NCI-H1092 (cell line): Measurements from ENCODE around the gene TMEM208.

ENCODE experiments used
- DNase-seq: peaks from one replicate; lab custom pipeline; 2025; lab: John Stamatoyannopoulos, UW

Gene TMEM208

DNA sequence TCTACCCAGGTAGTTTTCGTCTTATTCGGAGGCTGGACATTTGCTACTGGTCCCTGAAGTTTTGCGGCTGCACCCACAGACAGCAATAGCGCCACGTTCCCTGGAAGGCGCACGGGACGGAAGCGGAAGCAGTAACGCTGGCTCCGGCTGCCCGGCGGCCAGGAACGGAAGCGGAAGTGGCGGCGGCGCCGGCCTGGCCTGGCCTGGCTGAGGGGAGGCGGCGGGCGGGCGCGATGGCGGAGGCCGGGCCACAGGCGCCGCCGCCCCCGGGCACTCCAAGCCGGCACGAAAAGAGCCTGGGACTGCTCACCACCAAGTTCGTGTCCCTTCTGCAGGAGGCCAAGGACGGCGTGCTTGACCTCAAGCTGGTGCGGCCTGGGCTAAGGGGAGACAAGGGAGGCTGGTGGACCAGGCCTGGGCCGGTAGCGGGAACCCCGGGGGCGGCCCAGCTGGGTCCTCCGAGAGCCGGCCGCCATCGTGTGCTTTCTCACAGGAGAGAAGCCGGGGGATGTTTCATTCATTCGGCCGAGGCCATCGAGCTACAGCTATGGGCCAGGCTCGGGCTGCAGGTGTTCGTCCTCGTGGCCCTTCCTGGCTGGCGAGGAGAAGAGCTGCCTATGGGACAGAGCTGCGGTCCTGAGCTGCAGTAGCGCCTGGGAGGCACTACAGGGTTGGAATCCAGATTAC is 34.8 kb upstream of the TMEM208 start, which contains the start of gene E2F4:
Gene E2F4, plus strand, starts transcription at position 161 of the 687 bp plus-strand sequence. Its CDS starts 73 bp downstream, at position 234.
- DNase-seq: peak; percentile 84

- no peak for DNase-seq
Observed at GRCh38 chr16:67192781-67193361, 34.1 kb upstream of the TMEM208 start.

DNA sequence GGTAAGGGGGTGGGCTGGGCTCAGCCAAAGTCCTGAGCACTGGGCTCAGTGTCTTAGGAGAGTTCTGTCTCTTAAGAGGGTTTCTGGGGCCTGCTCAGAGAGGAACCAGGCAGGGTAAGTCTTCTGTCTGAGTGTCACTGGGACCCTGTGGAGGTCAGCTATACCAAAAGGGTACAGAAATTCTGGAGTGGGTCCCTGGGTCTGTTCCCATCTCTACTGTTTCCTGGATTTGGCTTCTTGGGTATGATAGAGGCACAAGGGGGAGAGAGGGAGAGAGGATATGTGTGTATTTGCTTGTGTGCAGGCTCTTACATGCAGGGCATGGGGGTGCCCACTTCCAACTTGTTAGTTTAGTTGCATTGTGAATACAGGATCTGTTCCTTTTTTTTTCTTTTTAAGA is 33.4 kb upstream of the TMEM208 start:
- no peak for DNase-seq

GRCh38 chr16:67194260-67194659 is 32.7 kb upstream of the TMEM208 start:
- DNase-seq: no peak

GRCh38 chr16:67195676-67196075 is 31.3 kb upstream of the TMEM208 start:
- DNase-seq: no peak

- no peak for DNase-seq
Observed at GRCh38 chr16:67196881-67197280, 30.0 kb upstream of the TMEM208 start.

DNA sequence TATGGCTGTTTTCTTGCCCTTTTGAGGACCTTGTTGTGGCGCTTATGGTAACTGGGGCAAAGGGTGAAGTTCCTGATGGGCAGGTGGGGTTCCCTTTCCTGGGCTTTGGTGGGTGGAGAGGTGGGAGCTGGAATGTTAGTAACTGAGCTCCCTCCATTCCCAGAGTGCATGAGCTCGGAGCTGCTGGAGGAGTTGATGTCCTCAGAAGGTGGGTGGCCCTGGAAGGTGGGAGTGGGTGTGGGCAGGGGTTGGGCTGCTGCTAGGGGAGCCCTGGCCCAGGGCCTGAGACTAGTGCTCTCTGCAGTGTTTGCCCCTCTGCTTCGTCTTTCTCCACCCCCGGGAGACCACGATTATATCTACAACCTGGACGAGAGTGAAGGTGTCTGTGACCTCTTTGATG is 29.2 kb upstream of the TMEM208 start:
- DNase-seq: no peak

DNA sequence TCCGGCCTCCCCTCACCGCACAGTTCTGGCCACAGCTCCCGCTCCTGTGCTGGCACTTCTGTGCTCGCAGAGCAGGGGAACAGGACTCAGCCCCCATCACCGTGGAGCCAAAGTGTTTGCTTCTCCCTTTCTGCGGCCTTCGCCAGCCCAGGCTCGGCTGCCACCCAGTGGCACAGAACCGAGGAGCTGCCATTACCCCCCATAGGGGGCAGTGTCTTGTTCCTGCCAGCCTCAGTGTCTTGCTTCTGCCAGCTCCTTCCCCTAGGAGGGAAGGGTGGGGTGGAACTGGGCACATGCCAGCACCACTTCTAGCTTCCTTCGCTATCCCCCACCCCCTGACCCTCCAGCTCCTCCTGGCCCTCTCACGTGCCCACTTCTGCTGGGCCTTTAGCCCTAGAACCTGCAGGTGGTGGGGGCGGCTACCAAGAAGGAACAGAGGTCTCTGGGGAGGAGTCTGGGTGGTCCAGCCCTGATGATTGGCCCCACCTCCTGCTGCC is 28.6 kb upstream of the TMEM208 start:
- no peak for DNase-seq

GRCh38 chr16:67199011-67199807 is 27.7 kb upstream of the TMEM208 start, which contains the start of gene ELMO3:
Gene ELMO3 (plus strand): TSS chr16:67199131. CDS start chr16:67199327, 196 bp downstream.
- DNase-seq: no peak

GRCh38 chr16:67199808-67200198 is 27.1 kb upstream of the TMEM208 start:
- DNase-seq: no peak

- DNase-seq: no peak
Observed at GRCh38 chr16:67200491-67200890, 26.4 kb upstream of the TMEM208 start.

DNA sequence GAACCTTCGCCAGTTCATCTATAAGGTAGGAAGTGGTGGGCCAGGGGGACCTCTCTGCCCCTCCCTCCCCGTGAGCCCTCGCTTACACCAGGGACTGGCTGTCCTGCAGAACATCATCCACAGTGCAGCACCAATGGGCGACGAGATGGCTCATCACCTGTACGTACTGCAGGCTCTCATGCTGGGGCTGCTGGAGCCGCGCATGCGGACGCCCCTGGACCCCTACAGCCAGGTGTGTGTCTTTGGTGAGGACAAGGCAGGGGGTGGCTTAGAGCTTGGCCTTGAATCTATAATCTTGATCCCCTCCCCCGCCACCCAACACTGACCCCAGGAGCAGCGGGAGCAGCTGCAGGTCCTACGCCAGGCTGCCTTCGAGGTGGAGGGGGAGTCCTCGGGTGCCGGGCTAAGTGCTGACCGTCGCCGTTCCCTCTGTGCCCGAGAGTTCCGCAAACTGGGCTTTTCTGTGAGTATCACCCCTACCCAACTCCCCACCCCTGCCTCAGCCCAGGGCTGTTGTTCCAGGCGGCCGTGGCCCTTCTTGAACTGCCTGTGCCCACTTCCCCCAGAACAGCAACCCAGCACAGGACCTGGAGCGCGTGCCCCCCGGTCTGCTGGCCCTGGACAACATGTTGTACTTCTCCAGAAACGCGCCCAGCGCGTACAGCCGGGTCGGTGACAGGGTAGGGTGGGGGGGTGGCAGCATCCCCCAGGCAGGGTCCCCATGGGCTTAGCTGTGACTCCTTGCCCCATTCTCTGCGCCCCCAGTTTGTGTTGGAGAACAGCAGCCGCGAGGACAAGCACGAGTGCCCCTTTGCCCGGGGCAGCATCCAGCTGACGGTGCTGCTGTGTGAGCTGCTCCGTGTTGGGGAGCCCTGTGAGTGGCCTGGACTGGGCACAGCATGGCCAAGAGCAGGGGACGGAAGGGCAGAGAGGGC is 25.3 kb upstream of the TMEM208 start:
- no peak for DNase-seq

- DNase-seq: no peak
Observed at GRCh38 chr16:67202426-67202825, 24.5 kb upstream of the TMEM208 start.

- DNase-seq: no peak
Observed at GRCh38 chr16:67202956-67203493, 23.9 kb upstream of the TMEM208 start.

GRCh38 chr16:67204076-67204475 is 22.9 kb upstream of the TMEM208 start:
- no peak for DNase-seq

DNA sequence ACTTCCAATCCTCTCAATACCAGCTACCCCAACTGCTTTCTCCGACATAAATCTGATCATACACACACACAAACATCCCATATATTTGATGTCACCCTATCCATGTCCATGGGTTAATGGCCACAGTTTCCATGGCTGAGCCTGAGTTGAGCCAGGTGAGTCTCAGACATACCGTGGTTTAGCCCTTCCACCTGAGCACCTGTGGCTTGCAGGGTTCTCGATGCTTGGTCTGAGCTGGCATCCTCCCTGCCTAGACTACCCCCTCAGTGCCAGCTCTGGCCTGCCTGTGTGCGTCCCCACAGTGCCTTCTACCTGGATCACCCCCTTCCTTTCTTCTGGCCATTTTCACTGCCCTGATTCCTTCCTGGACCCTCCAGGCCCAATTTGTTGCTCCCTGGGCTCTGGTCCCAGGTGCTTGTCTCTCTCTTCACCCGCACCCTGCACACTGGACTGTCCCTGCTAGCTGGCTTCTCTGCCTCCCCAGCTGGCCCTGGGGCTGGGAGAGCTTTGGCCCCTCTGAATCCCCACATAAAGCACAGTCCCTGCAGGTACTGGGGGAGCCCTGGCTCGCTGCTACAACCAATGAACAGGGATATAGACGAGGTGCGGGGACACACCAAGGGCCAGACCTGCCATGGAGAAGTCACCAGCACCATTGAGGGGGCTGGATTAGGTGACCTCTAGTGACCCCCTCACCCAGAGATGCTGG is 20.6 kb upstream of the TMEM208 start:
- no peak for DNase-seq

GRCh38 chr16:67206838-67207248 is 20.1 kb upstream of the TMEM208 start:
- DNase-seq: no peak

- DNase-seq: no peak
Observed at GRCh38 chr16:67207249-67208091, 19.5 kb upstream of the TMEM208 start.

DNA sequence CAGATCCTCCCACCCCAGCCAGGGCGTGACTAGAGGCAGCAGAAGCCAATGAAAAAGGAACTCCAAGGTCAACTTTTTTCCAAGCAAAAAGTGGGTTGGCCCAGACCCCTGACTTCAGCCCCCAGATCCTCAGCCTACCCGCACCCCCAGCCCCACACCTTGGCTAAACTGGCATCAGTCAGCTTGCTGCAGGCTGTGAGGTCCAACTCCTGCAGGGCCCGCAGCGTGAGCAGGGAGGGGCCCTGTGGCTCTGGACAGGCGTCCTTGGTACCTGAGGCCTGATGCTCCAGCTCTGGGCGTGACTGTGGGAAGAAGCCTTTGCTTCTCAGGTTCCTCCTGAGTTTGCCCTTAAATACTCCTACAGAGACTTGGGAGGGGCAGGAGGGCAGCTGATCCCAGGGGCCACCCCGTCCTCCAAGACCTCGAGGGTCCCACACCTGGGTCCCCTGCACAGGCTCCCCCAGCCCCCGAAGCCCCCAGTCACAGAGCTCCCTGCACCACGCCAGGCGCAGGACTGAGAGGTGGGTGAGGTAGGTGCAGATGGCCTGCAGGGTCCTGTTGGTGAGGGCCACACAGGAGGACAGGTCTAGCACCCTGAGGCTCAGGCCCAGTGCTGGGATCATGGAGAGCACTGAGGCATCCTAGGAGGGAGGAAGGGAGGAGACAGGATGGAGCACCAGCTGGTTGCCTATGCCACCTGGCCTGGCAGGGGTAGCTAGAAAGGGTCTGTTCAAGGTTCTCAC is 18.6 kb upstream of the TMEM208 start:
- DNase-seq: no peak
